ENCODE results near the gene VSNL1.

Gene VSNL1

DNA sequence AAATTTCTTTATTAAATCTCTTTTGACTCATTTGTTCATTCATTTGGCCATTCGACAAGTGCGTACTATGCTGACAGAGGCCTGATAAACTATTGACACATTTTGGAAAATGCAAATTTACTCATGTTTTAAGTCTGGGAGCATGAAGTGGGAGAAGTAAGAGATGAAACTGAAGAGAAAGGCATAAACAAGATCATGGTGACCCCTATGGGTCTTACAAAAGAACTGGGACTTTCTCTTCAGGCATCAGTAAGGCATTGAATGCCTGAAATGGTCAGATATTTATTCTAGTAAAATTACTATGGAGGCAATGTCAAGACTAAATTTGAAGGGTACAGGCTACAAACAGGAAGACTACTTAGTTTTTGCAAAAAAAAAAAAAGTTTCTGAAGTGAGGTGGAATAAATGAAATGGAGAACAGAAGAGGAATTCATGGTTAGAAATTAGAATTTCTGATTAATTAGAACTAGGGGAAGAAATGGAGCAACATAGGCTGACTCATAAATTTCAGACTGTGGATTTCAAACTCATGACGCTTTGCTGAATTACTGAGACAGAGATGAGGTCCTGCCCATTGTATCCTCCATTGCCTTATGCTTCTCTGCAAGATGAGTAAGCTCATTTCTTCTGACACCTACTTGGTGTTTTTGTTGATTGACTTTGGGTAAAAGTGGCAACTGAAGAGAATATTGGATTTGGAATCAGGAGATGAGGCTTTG lies 32.7 kb downstream of the VSNL1 start:
- no peak for DNase-seq
- TF ChIP-seq, protein P1, sequence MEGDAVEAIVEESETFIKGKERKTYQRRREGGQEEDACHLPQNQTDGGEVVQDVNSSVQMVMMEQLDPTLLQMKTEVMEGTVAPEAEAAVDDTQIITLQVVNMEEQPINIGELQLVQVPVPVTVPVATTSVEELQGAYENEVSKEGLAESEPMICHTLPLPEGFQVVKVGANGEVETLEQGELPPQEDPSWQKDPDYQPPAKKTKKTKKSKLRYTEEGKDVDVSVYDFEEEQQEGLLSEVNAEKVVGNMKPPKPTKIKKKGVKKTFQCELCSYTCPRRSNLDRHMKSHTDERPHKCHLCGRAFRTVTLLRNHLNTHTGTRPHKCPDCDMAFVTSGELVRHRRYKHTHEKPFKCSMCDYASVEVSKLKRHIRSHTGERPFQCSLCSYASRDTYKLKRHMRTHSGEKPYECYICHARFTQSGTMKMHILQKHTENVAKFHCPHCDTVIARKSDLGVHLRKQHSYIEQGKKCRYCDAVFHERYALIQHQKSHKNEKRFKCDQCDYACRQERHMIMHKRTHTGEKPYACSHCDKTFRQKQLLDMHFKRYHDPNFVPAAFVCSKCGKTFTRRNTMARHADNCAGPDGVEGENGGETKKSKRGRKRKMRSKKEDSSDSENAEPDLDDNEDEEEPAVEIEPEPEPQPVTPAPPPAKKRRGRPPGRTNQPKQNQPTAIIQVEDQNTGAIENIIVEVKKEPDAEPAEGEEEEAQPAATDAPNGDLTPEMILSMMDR (IDR thresholded peaks at IDR 0.05; ENCODE audit: low read depth, low read length): peak; percentile 13; the same call in 1 of the 2 replicates
- no peaks in the 10 kb centered on the region for H3K4me1 ChIP-seq

DNA sequence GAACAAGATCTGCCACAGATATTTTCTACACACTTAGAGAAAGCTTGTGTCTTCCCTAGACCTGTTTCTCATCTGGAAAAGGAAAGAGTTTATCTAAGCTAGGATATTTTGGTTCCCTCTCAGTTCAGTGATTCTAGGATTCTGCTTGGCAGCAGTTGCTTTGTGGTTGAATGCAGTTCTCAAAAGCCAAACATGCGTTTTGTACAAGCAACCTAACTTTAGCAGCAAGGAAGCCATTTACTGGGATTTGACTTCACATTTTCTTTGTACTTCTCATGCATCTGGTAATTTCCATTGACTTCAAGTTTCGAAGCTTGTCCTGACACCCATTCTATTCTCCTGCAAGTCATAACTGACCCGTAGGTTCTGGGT lies 33.3 kb downstream of the VSNL1 start:
- no peak for DNase-seq
- TF ChIP-seq, protein P1 (IDR thresholded peaks at IDR 0.05; ENCODE audit: low read depth, low read length): no peak
- H3K4me1 ChIP-seq: no peaks in the 10 kb centered on the region

More for the DNA sequence above, 32.7 kb downstream of the VSNL1 start:
- H3K27me3 ChIP-seq: no peaks in the 10 kb centered on the region
- H3K4me3 ChIP-seq (ENCODE audit: low read depth, low read length): no peak overlapping the region
- no peaks in the 10 kb centered on the region for H3K9me3 ChIP-seq
- no peaks in the 10 kb centered on the region for H3K36me3 ChIP-seq

DNA sequence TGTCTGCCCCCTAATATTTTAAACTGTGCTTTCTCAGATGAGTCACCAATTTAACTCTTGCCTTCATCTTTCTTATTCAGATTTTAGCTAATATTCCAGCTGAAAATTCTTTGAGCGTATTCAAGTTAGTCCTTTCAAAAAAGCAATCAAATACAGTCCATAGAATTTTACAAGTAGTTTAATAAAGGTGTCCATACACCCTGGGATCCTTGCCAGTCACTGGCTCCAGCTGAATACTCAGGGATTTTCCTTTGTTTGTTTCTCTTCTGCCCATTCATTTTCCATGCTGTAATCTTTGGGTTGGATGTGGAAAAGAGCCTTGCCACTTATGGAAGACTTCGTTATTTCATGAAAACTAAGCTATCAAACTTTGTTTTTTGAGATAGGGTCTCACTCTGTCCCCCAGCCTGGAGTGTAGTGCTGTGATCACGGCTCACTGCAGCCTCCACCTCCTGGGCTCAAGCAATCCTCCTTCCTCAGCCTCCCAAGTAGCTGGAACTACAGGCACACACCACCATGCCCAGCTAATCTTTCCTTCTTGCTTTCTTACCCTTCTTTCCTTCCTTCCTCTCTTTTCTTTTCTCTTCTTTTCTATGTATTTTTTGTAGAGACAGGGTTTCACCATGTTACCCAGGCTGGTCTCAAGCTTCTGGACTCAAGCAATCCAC lies 34.0 kb downstream of the VSNL1 start:
- H3K27me3 ChIP-seq: no peaks in the 10 kb centered on the region
- no peaks in the 10 kb centered on the region for H3K36me3 ChIP-seq
- no peak overlapping the region for H3K4me3 ChIP-seq (ENCODE audit: low read depth, low read length)
- TF ChIP-seq, protein P1 (IDR thresholded peaks at IDR 0.05; ENCODE audit: low read depth, low read length): no peak
- H3K4me1 ChIP-seq: no peaks in the 10 kb centered on the region
- no peaks in the 10 kb centered on the region for H3K9me3 ChIP-seq
- DNase-seq: no peak

More for the DNA sequence above, 33.3 kb downstream of the VSNL1 start:
- Histone ChIP-seq H3K4me3 (ENCODE audit: low read depth, low read length) (no peak overlapping the region), H3K27me3 (no peaks in the 10 kb centered on the region), H3K9me3 (no peaks in the 10 kb centered on the region), H3K36me3 (no peaks in the 10 kb centered on the region)

DNA sequence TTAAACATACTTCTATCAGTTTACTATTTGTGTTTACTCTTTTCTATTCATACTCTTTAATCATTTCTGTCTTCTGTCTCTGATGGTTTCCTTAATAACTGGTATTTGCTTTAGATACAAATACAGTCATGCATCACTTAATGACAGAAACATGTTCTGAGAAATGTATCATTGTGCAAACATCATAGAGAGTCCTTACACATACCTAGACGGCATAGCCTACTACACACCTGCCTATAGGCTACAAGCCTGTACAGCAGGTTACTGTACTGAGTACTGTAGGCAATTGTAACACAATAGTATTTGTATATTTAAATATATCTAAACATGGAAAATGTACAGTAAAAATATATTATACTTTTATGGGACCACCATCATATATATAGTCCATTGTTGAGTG lies 36.3 kb downstream of the VSNL1 start:
- Histone ChIP-seq H3K4me1 (no peaks in the 10 kb centered on the region), H3K9me3 (no peaks in the 10 kb centered on the region), H3K4me3 (ENCODE audit: low read depth, low read length) (no peak overlapping the region), H3K27me3 (no peaks in the 10 kb centered on the region), H3K36me3 (no peaks in the 10 kb centered on the region)
- no peak for DNase-seq
- TF ChIP-seq, protein P1 (IDR thresholded peaks at IDR 0.05; ENCODE audit: low read depth, low read length): no peak

DNA sequence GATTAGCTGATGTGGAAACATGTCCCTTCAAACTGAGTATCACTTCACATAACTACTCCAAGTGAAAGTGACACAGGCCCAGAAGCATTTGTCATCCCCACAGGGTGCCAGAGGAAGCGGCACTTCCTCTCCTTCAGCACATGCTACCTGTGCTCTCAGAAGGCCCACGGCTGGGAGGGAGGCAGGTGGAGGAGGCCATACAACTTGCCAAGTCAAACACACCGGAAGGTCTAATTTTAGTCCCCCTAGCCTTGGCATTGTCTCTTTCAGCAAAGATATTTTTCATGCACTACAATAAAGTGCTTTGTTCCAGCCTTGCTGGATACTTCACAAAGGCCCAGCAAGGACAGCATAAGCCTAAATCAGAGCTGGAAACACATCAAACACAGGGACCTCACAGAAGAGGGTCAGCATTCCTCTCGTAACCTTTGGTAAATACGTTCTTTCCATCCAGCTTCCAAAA lies 38.0 kb downstream of the VSNL1 start:
- H3K4me1 ChIP-seq: no peaks in the 10 kb centered on the region
- no peaks in the 10 kb centered on the region for H3K36me3 ChIP-seq
- no peak for DNase-seq
- no peak overlapping the region for H3K4me3 ChIP-seq (ENCODE audit: low read depth, low read length)
- H3K27me3 ChIP-seq: no peaks in the 10 kb centered on the region
- TF ChIP-seq, protein P1 (IDR thresholded peaks at IDR 0.05; ENCODE audit: low read depth, low read length): no peak
- no peaks in the 10 kb centered on the region for H3K9me3 ChIP-seq
